Stimulated activated naive CD8-positive, alpha-beta T cell treated with anti-CD3 and anti-CD28 coated beads, Interleukin-15, Interleukin-2, amounts not matched to agents 100 ng/mL and 50 ng/mL, for 24 hours (primary cell): ENCODE results near the gene MPDZ.

Experiments used
- H3K27ac Mint-ChIP-seq: one replicate; pipeline ENCODE4 v1.8.0; 2021; ENCODE audit warnings: mild to moderate bottlenecking, mixed read lengths
- H3K27me3 Mint-ChIP-seq: one replicate; pipeline ENCODE4 v1.8.0; 2021; ENCODE audit warnings: mixed read lengths
- H3K36me3 Mint-ChIP-seq: one replicate; pipeline ENCODE4 v1.8.0; 2021; ENCODE audit warnings: low read depth, mixed read lengths
- H3K4me1 Mint-ChIP-seq: one replicate; pipeline ENCODE4 v1.8.0; 2021; ENCODE audit warnings: low read depth, mixed read lengths
- H3K4me3 Mint-ChIP-seq: one replicate; pipeline ENCODE4 v1.8.0; 2021; ENCODE audit warnings: mild to moderate bottlenecking, mixed read lengths
- H3K9me3 Mint-ChIP-seq: one replicate; pipeline ENCODE4 v1.8.0; 2021; ENCODE audit warnings: mixed read lengths

Gene MPDZ

GRCh38 chr9:13274886-13275641 lies 4.4 kb downstream of the MPDZ start:
- Mint-ChIP-seq H3K4me1 (peaks cover 4% of the 10 kb centered on the region), H3K27ac (no peak overlapping the region), H3K9me3 (peaks cover 3% of the 10 kb centered on the region), H3K36me3 (peaks cover 3% of the 10 kb centered on the region), H3K27me3 (peaks cover 26% of the 10 kb centered on the region), H3K4me3 (no peak overlapping the region)

- peaks cover 4% of the 10 kb centered on the region for H3K27me3 Mint-ChIP-seq
- H3K4me3 Mint-ChIP-seq = no peak overlapping the region
- no peak overlapping the region for H3K27ac Mint-ChIP-seq
- H3K36me3 Mint-ChIP-seq = no peaks in the 10 kb centered on the region
- H3K4me1 Mint-ChIP-seq = no peaks in the 10 kb centered on the region
- peaks cover 12% of the 10 kb centered on the region for H3K9me3 Mint-ChIP-seq
Measured at GRCh38 chr9:13270734-13271133, 8.8 kb downstream of the MPDZ start.

- no peak overlapping the region for H3K4me3 Mint-ChIP-seq
- no peaks in the 10 kb centered on the region for H3K4me1 Mint-ChIP-seq
- no peak overlapping the region for H3K27ac Mint-ChIP-seq
- H3K9me3 Mint-ChIP-seq = peaks cover 9% of the 10 kb centered on the region
- no peaks in the 10 kb centered on the region for H3K36me3 Mint-ChIP-seq
- no peaks in the 10 kb centered on the region for H3K27me3 Mint-ChIP-seq
Measured at GRCh38 chr9:13269589-13270452, 9.7 kb downstream of the MPDZ start.

- peaks cover 9% of the 10 kb centered on the region for H3K9me3 Mint-ChIP-seq
- no peak overlapping the region for H3K27ac Mint-ChIP-seq
- H3K4me1 Mint-ChIP-seq = no peaks in the 10 kb centered on the region
- no peaks in the 10 kb centered on the region for H3K36me3 Mint-ChIP-seq
- H3K4me3 Mint-ChIP-seq = no peak overlapping the region
- H3K27me3 Mint-ChIP-seq = no peaks in the 10 kb centered on the region
Measured at GRCh38 chr9:13268469-13268868, 11.0 kb downstream of the MPDZ start.

GRCh38 chr9:13267743-13268142 lies 11.7 kb downstream of the MPDZ start:
- Mint-ChIP-seq H3K27ac (no peak overlapping the region), H3K4me1 (no peaks in the 10 kb centered on the region), H3K36me3 (no peaks in the 10 kb centered on the region), H3K27me3 (no peaks in the 10 kb centered on the region), H3K9me3 (peaks cover 9% of the 10 kb centered on the region), H3K4me3 (no peak overlapping the region)

- H3K4me3 Mint-ChIP-seq = no peak overlapping the region
- peaks cover 9% of the 10 kb centered on the region for H3K9me3 Mint-ChIP-seq
- H3K4me1 Mint-ChIP-seq = no peaks in the 10 kb centered on the region
- no peaks in the 10 kb centered on the region for H3K36me3 Mint-ChIP-seq
- no peaks in the 10 kb centered on the region for H3K27me3 Mint-ChIP-seq
- H3K27ac Mint-ChIP-seq = no peak overlapping the region
Measured at GRCh38 chr9:13266167-13266566, 13.3 kb downstream of the MPDZ start.

- H3K36me3 Mint-ChIP-seq = no peaks in the 10 kb centered on the region
- no peaks in the 10 kb centered on the region for H3K27me3 Mint-ChIP-seq
- no peak overlapping the region for H3K4me3 Mint-ChIP-seq
- peaks cover 9% of the 10 kb centered on the region for H3K9me3 Mint-ChIP-seq
- no peak overlapping the region for H3K27ac Mint-ChIP-seq
- H3K4me1 Mint-ChIP-seq = no peaks in the 10 kb centered on the region
Measured at GRCh38 chr9:13264788-13265187, 14.7 kb downstream of the MPDZ start.

- Mint-ChIP-seq H3K9me3 (peaks cover 7% of the 10 kb centered on the region), H3K27me3 (no peaks in the 10 kb centered on the region), H3K4me1 (no peaks in the 10 kb centered on the region), H3K27ac (no peak overlapping the region), H3K36me3 (no peaks in the 10 kb centered on the region), H3K4me3 (no peak overlapping the region)
Measured at GRCh38 chr9:13263511-13263910, 16.0 kb downstream of the MPDZ start.

GRCh38 chr9:13252852-13253251 lies 26.6 kb downstream of the MPDZ start:
- H3K4me1 Mint-ChIP-seq = no peaks in the 10 kb centered on the region
- H3K36me3 Mint-ChIP-seq = no peaks in the 10 kb centered on the region
- H3K27me3 Mint-ChIP-seq = no peaks in the 10 kb centered on the region
- H3K27ac Mint-ChIP-seq = no peak overlapping the region
- H3K4me3 Mint-ChIP-seq = no peak overlapping the region
- peaks cover 4% of the 10 kb centered on the region for H3K9me3 Mint-ChIP-seq

- no peak overlapping the region for H3K27ac Mint-ChIP-seq
- H3K4me3 Mint-ChIP-seq = no peak overlapping the region
- no peaks in the 10 kb centered on the region for H3K4me1 Mint-ChIP-seq
- peaks cover 13% of the 10 kb centered on the region for H3K9me3 Mint-ChIP-seq
- H3K27me3 Mint-ChIP-seq = no peaks in the 10 kb centered on the region
- H3K36me3 Mint-ChIP-seq = no peaks in the 10 kb centered on the region
Measured at GRCh38 chr9:13244181-13244580, 35.3 kb downstream of the MPDZ start.

- H3K4me1 Mint-ChIP-seq = no peaks in the 10 kb centered on the region
- H3K4me3 Mint-ChIP-seq = no peak overlapping the region
- H3K27ac Mint-ChIP-seq = no peak overlapping the region
- H3K27me3 Mint-ChIP-seq = no peaks in the 10 kb centered on the region
- no peaks in the 10 kb centered on the region for H3K36me3 Mint-ChIP-seq
- H3K9me3 Mint-ChIP-seq = peaks cover 13% of the 10 kb centered on the region
Measured at GRCh38 chr9:13241283-13241682, 38.2 kb downstream of the MPDZ start.

- no peak overlapping the region for H3K27ac Mint-ChIP-seq
- H3K36me3 Mint-ChIP-seq = no peaks in the 10 kb centered on the region
- no peaks in the 10 kb centered on the region for H3K27me3 Mint-ChIP-seq
- H3K4me3 Mint-ChIP-seq = no peak overlapping the region
- no peaks in the 10 kb centered on the region for H3K4me1 Mint-ChIP-seq
- H3K9me3 Mint-ChIP-seq = peaks cover 12% of the 10 kb centered on the region
Measured at GRCh38 chr9:13239660-13240059, 39.8 kb downstream of the MPDZ start.

GRCh38 chr9:13239208-13239607 lies 40.3 kb downstream of the MPDZ start:
- Mint-ChIP-seq H3K4me1 (no peaks in the 10 kb centered on the region), H3K4me3 (no peak overlapping the region), H3K9me3 (peaks cover 10% of the 10 kb centered on the region), H3K27me3 (no peaks in the 10 kb centered on the region), H3K36me3 (no peaks in the 10 kb centered on the region), H3K27ac (no peak overlapping the region)

GRCh38 chr9:13234932-13235331 lies 44.6 kb downstream of the MPDZ start:
- Mint-ChIP-seq H3K4me1 (no peaks in the 10 kb centered on the region), H3K27me3 (no peaks in the 10 kb centered on the region), H3K9me3 (no peaks in the 10 kb centered on the region), H3K27ac (no peak overlapping the region), H3K4me3 (no peak overlapping the region), H3K36me3 (no peaks in the 10 kb centered on the region)

GRCh38 chr9:13228431-13228830 lies 51.1 kb downstream of the MPDZ start:
- Mint-ChIP-seq H3K36me3 (no peaks in the 10 kb centered on the region), H3K9me3 (no peaks in the 10 kb centered on the region), H3K4me3 (no peak overlapping the region)

More at GRCh38 chr9:13228431-13228830, 51.1 kb downstream of the MPDZ start:
- Mint-ChIP-seq H3K27ac (no peak overlapping the region), H3K4me1 (no peaks in the 10 kb centered on the region), H3K27me3 (no peaks in the 10 kb centered on the region)
